HEK293 (cell line): ENCODE data around the gene NAXE.
A peak's percentile ranks its signal among the peaks of the same experiment; 100 is the strongest.

Experiments
- CTCF ChIA-PET: fragments of 350-600 bp; formaldehyde crosslinking; extraction: SDS; loops from one replicate; lab custom pipeline; 2021; ENCODE audit warnings: antibody characterized with exemption; lab: Yijun Ruan, JAX
- POLR2A ChIA-PET: fragments of 300-600 bp; formaldehyde crosslinking; extraction: SDS; loops from one replicate; lab custom pipeline; 2020; ENCODE audit warnings: antibody characterized with exemption, inconsistent platforms; lab: Yijun Ruan, JAX
- H3K27ac ChIP-seq: fragments of 200-500 bp; sonication (Bioruptor generic); 2 replicates; pipeline ENCODE4 v1.5.1; 2014; ENCODE audit warnings: low read depth, low read length, control low read depth, inconsistent platforms; ENCODE audit errors: extremely low read depth
- H3K36me3 ChIP-seq, 2 experiments: fragments of 200-500 bp in 1 of 2; sonication (Bioruptor generic) in 1 of 2; 1 replicate in 1 of 2; 2 replicates in 1 of 2; pipeline ENCODE4 v1.5.1; 2014 to 2017; ENCODE audit warnings: inconsistent platforms in 2 of 2, low read length in 2 of 2; ENCODE audit not compliant: control insufficient read depth in 2 of 2, insufficient read depth in 1 of 2
- H3K4me1 ChIP-seq: fragments of 200-500 bp; sonication (Bioruptor generic); 2 replicates; pipeline ENCODE4 v1.5.1; 2014; ENCODE audit warnings: mild to moderate bottlenecking, low read length, inconsistent platforms; ENCODE audit not compliant: control insufficient read depth, insufficient read depth
- H3K4me3 ChIP-seq: 2 replicates; pipeline ENCODE4 v1.5.1; 2011; ENCODE audit warnings: low read depth, mild to moderate bottlenecking, control low read depth, low read length, moderate library complexity
- H3K9me3 ChIP-seq: fragments of 200-500 bp; sonication (Bioruptor generic); 2 replicates; pipeline ENCODE4 v1.5.1; 2014; ENCODE audit warnings: low read depth, low read length, inconsistent platforms; ENCODE audit not compliant: control insufficient read depth, insufficient read depth
- GLIS1 ChIP-seq: fragments of 450-650 bp; formaldehyde crosslinking; IDR thresholded peaks from 2 replicates; pipeline ENCODE4 v1.5.1; 2016; ENCODE audit warnings: missing biosample characterization, missing genetic modification characterization
- KLF10 ChIP-seq: fragments of 450-650 bp; IDR thresholded peaks from 2 replicates; pipeline ENCODE4 v1.5.1; 2018; ENCODE audit warnings: missing biosample characterization, mild to moderate bottlenecking, missing genetic modification characterization
- PRDM1 ChIP-seq: fragments of 450-650 bp; formaldehyde crosslinking; IDR thresholded peaks from 2 replicates; pipeline ENCODE4; 2016; ENCODE audit warnings: missing biosample characterization, missing genetic modification characterization
- REPIN1 ChIP-seq: fragments of 450-650 bp; formaldehyde crosslinking; IDR thresholded peaks from 2 replicates; pipeline ENCODE4 v1.5.1; 2017; ENCODE audit warnings: missing biosample characterization, missing genetic modification characterization, low read depth
- ZBTB17 ChIP-seq: fragments of 450-650 bp; formaldehyde crosslinking; IDR thresholded peaks from 2 replicates; pipeline ENCODE4 v1.5.1; 2016; ENCODE audit warnings: missing biosample characterization, missing genetic modification characterization
- ZBTB44 ChIP-seq: fragments of 450-650 bp; IDR thresholded peaks from 2 replicates; pipeline ENCODE4 v1.5.1; 2018; ENCODE audit warnings: missing biosample characterization, mild to moderate bottlenecking, missing genetic modification characterization
- ZFP37 ChIP-seq: fragments of 450-650 bp; formaldehyde crosslinking; IDR thresholded peaks from 2 replicates; pipeline ENCODE4 v1.5.1; 2016; ENCODE audit warnings: missing biosample characterization, missing genetic modification characterization
- ZNF169 ChIP-seq: fragments of 450-650 bp; formaldehyde crosslinking; IDR thresholded peaks from 2 replicates; pipeline ENCODE4 v1.5.1; 2016; ENCODE audit warnings: missing biosample characterization, missing genetic modification characterization
- ZNF202 ChIP-seq: fragments of 450-650 bp; formaldehyde crosslinking; IDR thresholded peaks from 2 replicates; pipeline ENCODE4 v1.5.1; 2016; ENCODE audit warnings: missing biosample characterization, missing genetic modification characterization, borderline replicate concordance
- ZNF239 ChIP-seq: fragments of 450-650 bp; formaldehyde crosslinking; IDR thresholded peaks from 2 replicates; pipeline ENCODE4 v1.5.1; 2016; ENCODE audit warnings: missing biosample characterization, missing genetic modification characterization
- ZNF274 ChIP-seq, 2 experiments: fragments of 200-500 bp in 1 of 2; fragments of 450-650 bp in 1 of 2; sonication (Bioruptor generic) in 1 of 2; formaldehyde crosslinking in 1 of 2; IDR thresholded peaks; 2 replicates each; pipeline versions ENCODE4 v1.5.1 to v1.6.1; 2014 to 2016; ENCODE audit warnings: borderline replicate concordance in 1 of 2, inconsistent platforms in 1 of 2, low read length in 1 of 2, missing biosample characterization in 1 of 2, missing genetic modification characterization in 1 of 2
- ZNF366 ChIP-seq: fragments of 450-650 bp; formaldehyde crosslinking; conservative IDR thresholded peaks from 2 replicates; pipeline ENCODE4 v1.5.1; 2016; ENCODE audit warnings: missing biosample characterization, missing genetic modification characterization
- ZNF37A ChIP-seq: fragments of 450-650 bp; IDR thresholded peaks from 2 replicates; pipeline ENCODE4 v1.5.1; 2018; ENCODE audit warnings: missing biosample characterization, missing genetic modification characterization
- ZNF555 ChIP-seq: fragments of 450-650 bp; formaldehyde crosslinking; conservative IDR thresholded peaks from 2 replicates; pipeline ENCODE4 v1.5.1; 2017; ENCODE audit warnings: missing biosample characterization, mild to moderate bottlenecking, missing genetic modification characterization, inconsistent platforms
- ZNF561 ChIP-seq: fragments of 450-650 bp; IDR thresholded peaks from 2 replicates; pipeline ENCODE4 v1.5.1; 2018; ENCODE audit warnings: missing biosample characterization, missing genetic modification characterization, borderline replicate concordance
- ZNF654 ChIP-seq: fragments of 450-650 bp; formaldehyde crosslinking; IDR thresholded peaks from 2 replicates; pipeline ENCODE4 v1.5.1; 2016; ENCODE audit warnings: low read depth, missing biosample characterization, missing genetic modification characterization
- ZNF660 ChIP-seq: fragments of 450-650 bp; IDR thresholded peaks from 2 replicates; pipeline ENCODE4 v1.5.1; 2018; ENCODE audit warnings: missing biosample characterization, mild to moderate bottlenecking, missing genetic modification characterization
- ZNF791 ChIP-seq: fragments of 450-650 bp; formaldehyde crosslinking; IDR thresholded peaks from 2 replicates; pipeline ENCODE4 v1.5.1; 2016; ENCODE audit warnings: missing biosample characterization, missing genetic modification characterization
- ZNF843 ChIP-seq: fragments of 450-650 bp; formaldehyde crosslinking; IDR thresholded peaks from 2 replicates; pipeline ENCODE4 v1.5.1; 2016; ENCODE audit warnings: missing biosample characterization, missing genetic modification characterization
- TF ChIP-seq, protein P1 (sequence below): fragments of 450-650 bp; formaldehyde crosslinking; IDR thresholded peaks from 2 replicates; pipeline ENCODE4 v1.5.1; 2017; ENCODE audit warnings: missing biosample characterization, missing genetic modification characterization
- TF ChIP-seq, protein P2 (sequence below): fragments of 450-650 bp; formaldehyde crosslinking; IDR thresholded peaks from 2 replicates; pipeline ENCODE4 v1.5.1; 2016; ENCODE audit warnings: missing biosample characterization, missing genetic modification characterization
- TF ChIP-seq, protein P3 (sequence below): fragments of 450-650 bp; formaldehyde crosslinking; IDR thresholded peaks from 2 replicates; pipeline ENCODE4 v1.5.1; 2017; ENCODE audit warnings: missing biosample characterization, missing genetic modification characterization

Gene NAXE

DNA sequence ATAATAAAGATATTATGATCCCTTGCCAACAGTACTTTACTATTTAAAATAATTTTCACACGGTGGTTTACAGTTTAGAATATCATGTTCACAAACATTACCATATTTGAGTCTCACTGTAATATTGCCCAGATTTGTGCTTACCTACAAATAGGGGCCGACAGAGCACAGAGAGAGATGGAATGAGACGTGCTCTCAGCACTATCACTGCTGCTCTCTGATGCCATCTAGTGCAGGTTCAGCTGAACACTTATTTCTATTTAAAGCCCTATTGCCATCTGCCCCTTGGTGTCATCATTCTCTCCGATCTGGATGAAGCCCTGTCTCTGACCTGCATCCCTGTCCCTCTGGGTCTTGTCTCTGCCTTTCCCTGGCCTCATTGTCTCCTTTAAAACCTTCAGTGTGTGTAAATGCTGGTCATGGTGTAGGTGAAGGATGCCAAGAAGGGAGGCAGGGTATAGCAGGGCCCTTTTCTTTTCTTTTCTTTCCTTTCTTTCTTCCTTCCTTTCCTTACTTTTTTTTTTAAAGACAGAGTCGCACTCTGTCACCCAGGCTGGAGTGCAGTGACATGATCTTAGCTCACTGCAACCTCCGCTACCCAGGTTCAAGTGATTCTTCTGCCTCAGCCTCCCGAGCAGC is 16.6 kb downstream of the NAXE start:
- Histone ChIP-seq H3K4me1 (no peaks in the 10 kb centered on the region), H3K36me3 (no peaks in the 10 kb centered on the region), H3K27ac (no peak overlapping the region), H3K9me3 (no peaks in the 10 kb centered on the region), H3K4me3 (no peak overlapping the region)
- no peak for TF ChIP-seq ZNF202 (tag by site-specific recombination)
- TF ChIP-seq GLIS1 (tag by site-specific recombination): no peak
- no peak for TF ChIP-seq KLF10 (tag by site-specific recombination)
- no peak for TF ChIP-seq REPIN1 (tag by site-specific recombination)
- TF ChIP-seq ZNF843: no peak
- peak; percentile 67; the same call in 1 of the 2 replicates for TF ChIP-seq ZNF561
- TF ChIP-seq ZNF791 (tag by site-specific recombination): no peak
- TF ChIP-seq ZNF654: peak; percentile 83
- peak; percentile 75 for TF ChIP-seq ZNF660
- TF ChIP-seq ZFP37 (tag by site-specific recombination): no peak
- peak; percentile 88 for TF ChIP-seq ZBTB17
- TF ChIP-seq ZNF274 (IDR thresholded peaks at IDR 0.05; ENCODE audit: low read length): no peak
- no peak for TF ChIP-seq ZNF274 (tag by site-specific recombination; IDR thresholded peaks at IDR 0.05; ENCODE audit: borderline replicate concordance)
- no peak for TF ChIP-seq ZNF37A (tag by site-specific recombination)
- TF ChIP-seq, protein P1, sequence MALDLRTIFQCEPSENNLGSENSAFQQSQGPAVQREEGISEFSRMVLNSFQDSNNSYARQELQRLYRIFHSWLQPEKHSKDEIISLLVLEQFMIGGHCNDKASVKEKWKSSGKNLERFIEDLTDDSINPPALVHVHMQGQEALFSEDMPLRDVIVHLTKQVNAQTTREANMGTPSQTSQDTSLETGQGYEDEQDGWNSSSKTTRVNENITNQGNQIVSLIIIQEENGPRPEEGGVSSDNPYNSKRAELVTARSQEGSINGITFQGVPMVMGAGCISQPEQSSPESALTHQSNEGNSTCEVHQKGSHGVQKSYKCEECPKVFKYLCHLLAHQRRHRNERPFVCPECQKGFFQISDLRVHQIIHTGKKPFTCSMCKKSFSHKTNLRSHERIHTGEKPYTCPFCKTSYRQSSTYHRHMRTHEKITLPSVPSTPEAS (tag by site-specific recombination): no peak
- TF ChIP-seq ZNF169 (tag by site-specific recombination): no peak
- peak; percentile 86; the same call in 1 of the 2 replicates for TF ChIP-seq PRDM1 (tag by site-specific recombination)
- no peak for TF ChIP-seq ZBTB44 (tag by site-specific recombination)
- no peak for TF ChIP-seq ZNF239
- TF ChIP-seq, protein P2, sequence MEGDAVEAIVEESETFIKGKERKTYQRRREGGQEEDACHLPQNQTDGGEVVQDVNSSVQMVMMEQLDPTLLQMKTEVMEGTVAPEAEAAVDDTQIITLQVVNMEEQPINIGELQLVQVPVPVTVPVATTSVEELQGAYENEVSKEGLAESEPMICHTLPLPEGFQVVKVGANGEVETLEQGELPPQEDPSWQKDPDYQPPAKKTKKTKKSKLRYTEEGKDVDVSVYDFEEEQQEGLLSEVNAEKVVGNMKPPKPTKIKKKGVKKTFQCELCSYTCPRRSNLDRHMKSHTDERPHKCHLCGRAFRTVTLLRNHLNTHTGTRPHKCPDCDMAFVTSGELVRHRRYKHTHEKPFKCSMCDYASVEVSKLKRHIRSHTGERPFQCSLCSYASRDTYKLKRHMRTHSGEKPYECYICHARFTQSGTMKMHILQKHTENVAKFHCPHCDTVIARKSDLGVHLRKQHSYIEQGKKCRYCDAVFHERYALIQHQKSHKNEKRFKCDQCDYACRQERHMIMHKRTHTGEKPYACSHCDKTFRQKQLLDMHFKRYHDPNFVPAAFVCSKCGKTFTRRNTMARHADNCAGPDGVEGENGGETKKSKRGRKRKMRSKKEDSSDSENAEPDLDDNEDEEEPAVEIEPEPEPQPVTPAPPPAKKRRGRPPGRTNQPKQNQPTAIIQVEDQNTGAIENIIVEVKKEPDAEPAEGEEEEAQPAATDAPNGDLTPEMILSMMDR: peak; percentile 85
- TF ChIP-seq, protein P3, sequence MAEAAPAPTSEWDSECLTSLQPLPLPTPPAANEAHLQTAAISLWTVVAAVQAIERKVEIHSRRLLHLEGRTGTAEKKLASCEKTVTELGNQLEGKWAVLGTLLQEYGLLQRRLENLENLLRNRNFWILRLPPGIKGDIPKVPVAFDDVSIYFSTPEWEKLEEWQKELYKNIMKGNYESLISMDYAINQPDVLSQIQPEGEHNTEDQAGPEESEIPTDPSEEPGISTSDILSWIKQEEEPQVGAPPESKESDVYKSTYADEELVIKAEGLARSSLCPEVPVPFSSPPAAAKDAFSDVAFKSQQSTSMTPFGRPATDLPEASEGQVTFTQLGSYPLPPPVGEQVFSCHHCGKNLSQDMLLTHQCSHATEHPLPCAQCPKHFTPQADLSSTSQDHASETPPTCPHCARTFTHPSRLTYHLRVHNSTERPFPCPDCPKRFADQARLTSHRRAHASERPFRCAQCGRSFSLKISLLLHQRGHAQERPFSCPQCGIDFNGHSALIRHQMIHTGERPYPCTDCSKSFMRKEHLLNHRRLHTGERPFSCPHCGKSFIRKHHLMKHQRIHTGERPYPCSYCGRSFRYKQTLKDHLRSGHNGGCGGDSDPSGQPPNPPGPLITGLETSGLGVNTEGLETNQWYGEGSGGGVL (tag by site-specific recombination): no peak
- peak; percentile 78 for TF ChIP-seq ZNF366 (tag by site-specific recombination)
- TF ChIP-seq ZNF555 (tag by site-specific recombination): no peak
- ChIA-PET CTCF (interaction anchor here (0.6 to 1.8 kb wide), 33 partner anchors 8 to 1147 kb away, joined by 3 to 18 read pairs (median 4); partner anchors contain the start of genes GPATCH4, HAPLN2 and TTC24), POLR2A (no interaction called here)
